IMR-90 (cell line): ENCODE data around the gene SCLY. TPM values are rescaled to one million over a fixed set of nuclear protein-coding genes. Genes with fewer than 3 reads are reported as not detected.
A peak's percentile ranks its signal among the peaks of the same experiment; 100 is the strongest.

Experiments
- ATAC-seq: fragments of 200-7000 bp; cut with Tn5 transposase; 2 replicates; pipeline ENCODE4 v1.9.1; 2020; ENCODE audit warnings: low read depth, mild to moderate bottlenecking, moderate library complexity
- BruUV-seq: library from RNA; stranded (reverse); fragments of 400-500 nt; replicated peaks from 2 replicates; lab custom pipeline; 2021; lab: Mats Ljungman, UMichigan
- CTCF ChIA-PET: fragments of 300-600 bp; formaldehyde crosslinking; extraction: SDS; loops from one replicate; lab custom pipeline; 2021; ENCODE audit warnings: antibody characterized with exemption; lab: Yijun Ruan, JAX
- POLR2A ChIA-PET: fragments of 300-600 bp; sonication (Branson Sonifier 250); formaldehyde crosslinking; loops from one replicate; lab custom pipeline; 2022; ENCODE audit warnings: antibody characterized with exemption; ENCODE audit not compliant: unreplicated experiment; lab: Charles Lee
- DNase-seq: peaks from one replicate; pipeline ENCODE4 v3.0.0; 2013
- H2AFZ ChIP-seq: replicated peaks from 2 replicates; pipeline ENCODE3; 2013; ENCODE audit warnings: low read length, mild to moderate bottlenecking; ENCODE audit not compliant: poor library complexity
- H2AK5ac ChIP-seq: 2 replicates; pipeline ENCODE4 v1.6.1; 2013; ENCODE audit warnings: low read depth, low read length, inconsistent platforms
- H2AK9ac ChIP-seq: replicated peaks from 2 replicates; pipeline ENCODE3; 2013; ENCODE audit warnings: mild to moderate bottlenecking, low read depth, low read length, moderate library complexity; ENCODE audit not compliant: poor library complexity
- H2BK120ac ChIP-seq: 2 replicates; pipeline ENCODE4 v1.6.1; 2013; ENCODE audit warnings: low read depth, low read length, inconsistent platforms
- H2BK15ac ChIP-seq: 3 replicates; pipeline ENCODE4 v1.6.1; 2013; ENCODE audit warnings: low read depth, low read length, inconsistent platforms
- H2BK20ac ChIP-seq: 2 replicates; pipeline ENCODE4 v1.6.1; 2013; ENCODE audit warnings: low read depth, mild to moderate bottlenecking, inconsistent platforms, low read length, moderate library complexity
- H2BK5ac ChIP-seq: 2 replicates; pipeline ENCODE4 v1.6.1; 2013; ENCODE audit warnings: mild to moderate bottlenecking, low read depth, low read length, inconsistent platforms; ENCODE audit not compliant: poor library complexity, severe bottlenecking
- H3K14ac ChIP-seq: replicated peaks from 2 replicates; pipeline ENCODE4 v1.6.1; 2013; ENCODE audit warnings: low read depth, low read length, inconsistent platforms
- H3K18ac ChIP-seq: 2 replicates; pipeline ENCODE4 v1.6.1; 2013; ENCODE audit warnings: low read depth, low read length, control low read depth
- H3K23ac ChIP-seq: 2 replicates; pipeline ENCODE4 v1.6.1; 2013; ENCODE audit warnings: low read depth, low read length, inconsistent platforms
- H3K27ac ChIP-seq: 2 replicates; pipeline ENCODE4 v1.5.1; 2013; ENCODE audit warnings: mild to moderate bottlenecking, control low read depth, low read length; ENCODE audit not compliant: insufficient read depth
- H3K27me3 ChIP-seq: 2 replicates; pipeline ENCODE4 v1.6.1; 2013; ENCODE audit warnings: low read length; ENCODE audit not compliant: control insufficient read depth, insufficient read depth
- H3K36me3 ChIP-seq: 2 replicates; pipeline ENCODE4 v1.6.1; 2013; ENCODE audit warnings: low read length, mixed read lengths; ENCODE audit not compliant: control insufficient read depth, insufficient read depth
- H3K4ac ChIP-seq: 2 replicates; pipeline ENCODE4 v1.6.1; 2013; ENCODE audit warnings: low read depth, low read length, inconsistent platforms
- H3K4me1 ChIP-seq: 2 replicates; pipeline ENCODE4 v1.6.1; 2013; ENCODE audit warnings: low read length, mixed read lengths; ENCODE audit not compliant: control insufficient read depth, insufficient read depth
- H3K4me2 ChIP-seq: 2 replicates; pipeline ENCODE4 v1.6.1; 2013; ENCODE audit warnings: low read depth, mild to moderate bottlenecking, control low read depth, low read length, moderate library complexity
- H3K4me3 ChIP-seq: 2 replicates; pipeline ENCODE4 v1.5.1; 2013; ENCODE audit warnings: low read depth, mild to moderate bottlenecking, control low read depth, low read length, moderate library complexity; ENCODE audit not compliant: insufficient read depth
- H3K56ac ChIP-seq: 2 replicates; pipeline ENCODE4 v1.6.1; 2013; ENCODE audit warnings: low read length, inconsistent platforms; ENCODE audit not compliant: insufficient read depth; ENCODE audit errors: extremely low read depth
- H3K79me1 ChIP-seq, 2 experiments: 2 replicates each; pipeline ENCODE4 v1.6.1; 2013; ENCODE audit warnings: low read length in 2 of 2, inconsistent platforms in 1 of 2, low read depth in 1 of 2
- H3K9ac ChIP-seq: 2 replicates; pipeline ENCODE4 v1.6.1; 2013; ENCODE audit warnings: low read depth, low read length, control low read depth
- H3K9me1 ChIP-seq: 2 replicates; pipeline ENCODE4 v1.6.1; 2013; ENCODE audit warnings: low read length, inconsistent platforms; ENCODE audit not compliant: insufficient read depth
- H3K9me3 ChIP-seq: 2 replicates; pipeline ENCODE4 v1.6.1; 2013; ENCODE audit warnings: low read length; ENCODE audit not compliant: control insufficient read depth, insufficient read depth
- H4K20me1 ChIP-seq: 2 replicates; pipeline ENCODE4 v1.6.1; 2013; ENCODE audit warnings: low read length, inconsistent platforms; ENCODE audit not compliant: insufficient read depth
- H4K5ac ChIP-seq: 2 replicates; pipeline ENCODE4 v1.6.1; 2013; ENCODE audit warnings: mild to moderate bottlenecking, low read depth, low read length, control low read depth
- H4K8ac ChIP-seq, 2 experiments: 2 replicates each; pipeline ENCODE4 v1.6.1; 2013; ENCODE audit warnings: low read depth in 2 of 2, low read length in 2 of 2, control low read depth in 1 of 2, inconsistent platforms in 1 of 2
- H4K91ac ChIP-seq: 2 replicates; pipeline ENCODE4 v1.6.1; 2013; ENCODE audit warnings: low read depth, low read length, inconsistent platforms; ENCODE audit not compliant: insufficient read depth
- NFE2L2 ChIP-seq: fragments of 150-350 bp; IDR thresholded peaks from 2 replicates; pipeline ENCODE4 v1.6.1; 2016; ENCODE audit warnings: low read depth, mild to moderate bottlenecking, low read length
- POLR2A ChIP-seq: IDR thresholded peaks from 2 replicates; pipeline ENCODE4 v1.6.1; 2012; ENCODE audit warnings: mild to moderate bottlenecking, low read depth, low read length
- RCOR1 ChIP-seq: IDR thresholded peaks from 2 replicates; pipeline ENCODE4 v1.6.1; 2012; ENCODE audit warnings: mild to moderate bottlenecking, low read length, improper control_type of control experiment; ENCODE audit not compliant: insufficient replicate concordance
- USF2 ChIP-seq: fragments of 150-350 bp; IDR thresholded peaks from 2 replicates; pipeline ENCODE4 v1.6.1; 2017; ENCODE audit warnings: mild to moderate bottlenecking, antibody characterized with exemption, low read length, low read depth
- WGBS, 2 experiments: methylation state at CpG; one replicate each; pipeline versions ENCODE4 v1.1.5 to v1.1.7; 2013; ENCODE audit warnings: missing lambda C conversion rate in 2 of 2; ENCODE audit not compliant: insufficient read length in 1 of 2; ENCODE audit errors: extremely low coverage in 2 of 2; 5-methylcytosine and 5-hydroxymethylcytosine counted together
- dilution Hi-C: fragments of 300-500 bp; cut with HindIII; formaldehyde crosslinking; loops from one replicate; pipeline ENCODE4 v1.14.3; 2018; ENCODE audit warnings: low sequenced_read_pairs; ENCODE audit not compliant: unreplicated experiment
- in situ Hi-C: fragments of 300-500 bp; cut with MboI; formaldehyde crosslinking; loops from 3 replicates; pipeline ENCODE4 v1.14.3; 2019; ENCODE audit warnings: low sequenced_read_pairs, inconsistent platforms, mixed read lengths
- intact Hi-C: fragments of 100-400 bp; cut with micrococcal nuclease; formaldehyde crosslinking; loops from 2 replicates; pipeline ENCODE4 v1.10.0; 2022
- polyA plus RNA-seq, 3 experiments: library from polyadenylated mRNA; depleted of rRNA; stranded (reverse); fragments of >200 nt; gene quantifications; 2 replicates each; pipeline ENCODE4 v1.2.3, GENCODE V29; 2012; ENCODE audit warnings: low replicate concordance in 1 of 3
- total RNA-seq: library from RNA; depleted of rRNA; stranded (reverse); fragments of >200 nt; gene quantifications from 2 replicates; pipeline ENCODE4 v1.2.3, GENCODE V29; 2012

The SCLY gene
- total and polyA plus RNA-seq, 2 of the 4 experiments (the other 2 are of a cell fraction) = 8.6 to 10.5 TPM

DNA sequence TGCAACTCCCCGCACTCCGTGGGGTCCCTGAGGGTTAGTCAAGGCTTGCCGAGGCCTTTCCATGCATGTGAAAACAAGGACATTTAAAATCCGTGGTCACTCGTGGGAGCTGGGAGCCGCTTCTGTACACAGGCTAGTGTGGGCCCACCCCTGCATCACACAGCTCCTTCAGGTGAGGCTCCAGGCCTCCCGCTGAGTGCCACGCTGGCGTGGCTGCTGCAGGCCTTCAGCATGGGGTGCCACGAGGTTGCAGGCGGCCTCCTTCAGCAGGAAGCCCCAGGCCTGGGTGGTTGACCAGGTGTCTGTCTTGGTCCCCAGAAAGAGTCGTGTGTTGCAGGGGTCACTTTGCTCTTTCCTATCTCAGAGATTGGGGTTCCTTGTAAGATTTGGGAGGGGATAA is 84.2 kb downstream of the SCLY start:
- no peak overlapping the region for H3K14ac ChIP-seq
- H4K8ac ChIP-seq = 0 out of 4 replicates have a peak overlapping the region, but pooled peaks of 1 of the 2 experiments have one; percentile 83
- POLR2A ChIA-PET = no interaction called here
- 0 out of 2 replicates have a peak, but pooled peaks cover 10% of the 10 kb centered on the region for H3K9me1 ChIP-seq
- H4K91ac ChIP-seq = peak overlapping the region; percentile 86
- H3K9ac ChIP-seq = no peak overlapping the region
- in situ Hi-C loops (no loop called here), dilution Hi-C loops (no loop called here), intact Hi-C loops (no loop called here)
- no peak overlapping the region for H3K27ac ChIP-seq
- no peaks in the 10 kb centered on the region for H3K79me1 ChIP-seq
- peak overlapping the region; percentile 63 for H2AFZ ChIP-seq
- H2AK5ac ChIP-seq = peak overlapping the region; percentile 85
- no peaks in the 10 kb centered on the region for H3K36me3 ChIP-seq
- BruUV-seq = no TSS peak
- CTCF ChIA-PET = no interaction called here
- H2BK5ac ChIP-seq = no peak overlapping the region
- DNase-seq (no peak), ATAC-seq (no peak)
- H3K27me3 ChIP-seq = no peaks in the 10 kb centered on the region
- H3K18ac ChIP-seq = no peak overlapping the region
- H4K5ac ChIP-seq = no peak overlapping the region
- H3K4ac ChIP-seq = 0 out of 2 replicates have a peak overlapping the region, but pooled peaks have one; percentile 98
- no peaks in the 10 kb centered on the region for H4K20me1 ChIP-seq
- H3K9me3 ChIP-seq = no peaks in the 10 kb centered on the region
- no peak overlapping the region for H3K4me2 ChIP-seq
- H3K56ac ChIP-seq = no peak overlapping the region
- no peak for TF ChIP-seq POLR2A
- no peak for TF ChIP-seq USF2
- no peak for TF ChIP-seq RCOR1
- TF ChIP-seq NFE2L2 = no peak
- 94% methylated on average over 10 of the region's 12 CpGs; no CpG with 5 or more reads in 1 of the 2 experiments for WGBS, 2 experiments
- peak overlapping the region; percentile 90; the same call in 1 of the 3 replicates for H2BK15ac ChIP-seq
- H3K4me1 ChIP-seq = peaks cover 17% of the 10 kb centered on the region
- H2BK20ac ChIP-seq = peak overlapping the region; percentile 25; the same call in 1 of the 2 replicates
- H2AK9ac ChIP-seq = no peak overlapping the region
- H2BK120ac ChIP-seq = peak overlapping the region; percentile 95
- H3K4me3 ChIP-seq = no peak overlapping the region
- H3K23ac ChIP-seq = no peak overlapping the region
